HepG2 (cell line): ENCODE data around the gene PIAS1. TPM values are rescaled to one million over a fixed set of nuclear protein-coding genes. Genes with fewer than 3 reads are reported as not detected.
A peak's percentile ranks its signal among the peaks of the same experiment; 100 is the strongest.

Experiments used
- DBP ChIP-seq: sonication (generic); formaldehyde crosslinking; IDR thresholded peaks from 2 replicates; pipeline ENCODE4 v1.4.0; 2020; ENCODE audit warnings: missing genetic modification reagents; ENCODE audit errors: not compliant biosample characterization
- FOXK2 ChIP-seq: fragments of 450-650 bp; IDR thresholded peaks from 2 replicates; pipeline ENCODE4 v1.6.1; 2016
- FOXO4 ChIP-seq: sonication (generic); formaldehyde crosslinking; conservative IDR thresholded peaks from 2 replicates; pipeline ENCODE4 v1.8.1; 2023; ENCODE audit warnings: missing genetic modification reagents
- GPN1 ChIP-seq: sonication (generic); formaldehyde crosslinking; IDR thresholded peaks from 2 replicates; pipeline ENCODE4 v1.5.1; 2020; ENCODE audit warnings: missing genetic modification reagents, borderline replicate concordance
- KDM2A ChIP-seq: sonication (generic); formaldehyde crosslinking; IDR thresholded peaks from 2 replicates; pipeline ENCODE4 v1.4.0; 2020; ENCODE audit warnings: low read depth, missing genetic modification reagents, borderline replicate concordance
- MNT ChIP-seq: fragments of 450-650 bp; IDR thresholded peaks from 2 replicates; pipeline ENCODE4 v1.6.1; 2016
- MTF2 ChIP-seq: sonication (generic); formaldehyde crosslinking; IDR thresholded peaks from 2 replicates; pipeline ENCODE4 v1.5.0; 2020; ENCODE audit warnings: missing genetic modification reagents, borderline replicate concordance
- TGIF2 ChIP-seq: IDR thresholded peaks from 2 replicates; pipeline ENCODE4 v1.6.1; 2016; ENCODE audit warnings: control low read depth, missing compliant biosample characterization
- ZBTB10 ChIP-seq: sonication (generic); formaldehyde crosslinking; IDR thresholded peaks from 2 replicates; pipeline ENCODE4 v1.4.0; 2020; ENCODE audit warnings: missing genetic modification reagents, borderline replicate concordance
- ZNF17 ChIP-seq: sonication (generic); formaldehyde crosslinking; IDR thresholded peaks from 2 replicates; pipeline ENCODE4 v1.5.0; 2020; ENCODE audit warnings: mild to moderate bottlenecking, missing genetic modification reagents
- ZNF253 ChIP-seq: sonication (generic); formaldehyde crosslinking; IDR thresholded peaks from 2 replicates; pipeline ENCODE4 v1.8.0; 2022; ENCODE audit warnings: mild to moderate bottlenecking, missing genetic modification reagents, borderline replicate concordance
- ZNF281 ChIP-seq: sonication (generic); formaldehyde crosslinking; IDR thresholded peaks from 2 replicates; pipeline ENCODE4 v1.4.0; 2020; ENCODE audit warnings: missing genetic modification reagents, borderline replicate concordance
- ZNF3 ChIP-seq: IDR thresholded peaks from 2 replicates; pipeline ENCODE4 v1.7.0; 2017; ENCODE audit warnings: inconsistent platforms
- ZNF468 ChIP-seq: sonication (generic); formaldehyde crosslinking; IDR thresholded peaks from 2 replicates; pipeline ENCODE4 v1.8.0; 2022; ENCODE audit warnings: mild to moderate bottlenecking, moderate library complexity, missing genetic modification reagents
- ZNF772 ChIP-seq: sonication (generic); formaldehyde crosslinking; IDR thresholded peaks from 2 replicates; pipeline ENCODE4 v1.5.0; 2020; ENCODE audit warnings: mild to moderate bottlenecking, missing genetic modification reagents
- ZSCAN29 ChIP-seq: sonication (generic); formaldehyde crosslinking; conservative IDR thresholded peaks from 2 replicates; pipeline ENCODE4 v1.4.0; 2020; ENCODE audit warnings: mild to moderate bottlenecking, missing genetic modification reagents
- polyA plus RNA-seq, 8 experiments: library from polyadenylated mRNA; depleted of rRNA in 3 of 8; stranded (reverse) in 7 of 8; unstranded in 1 of 8; fragments of >200 nt; fragmentation: Illumina TruSeq in 4 of 8; extraction: Trizol in 4 of 8; gene quantifications; 2 replicates each; pipeline versions ENCODE4 v1.2.1 to v1.2.3, GENCODE V29; 2011 to 2016; ENCODE audit warnings: low read depth in 4 of 8, missing spikeins in 1 of 8, mixed read lengths in 1 of 8; ENCODE audit not compliant: insufficient read depth in 1 of 8
- total RNA-seq, 5 experiments: library from RNA; depleted of rRNA; stranded (reverse); fragments of >200 nt; fragmentation: Illumina TruSeq; extraction: Trizol; gene quantifications; 2 replicates each; pipeline ENCODE4 v1.2.3, GENCODE V29; 2016; ENCODE audit warnings: low read depth in 1 of 5
- TF ChIP-seq, protein P1 (sequence below): sonication (generic); formaldehyde crosslinking; IDR thresholded peaks from 2 replicates; pipeline ENCODE4 v1.4.0; 2020; ENCODE audit warnings: missing genetic modification reagents

The PIAS1 gene
- total and polyA plus RNA-seq, 2 of the 13 experiments (the other 11 are each of a cell fraction or from before 2014, with no cell fraction given), result 20.7 to 33.7 TPM

DNA sequence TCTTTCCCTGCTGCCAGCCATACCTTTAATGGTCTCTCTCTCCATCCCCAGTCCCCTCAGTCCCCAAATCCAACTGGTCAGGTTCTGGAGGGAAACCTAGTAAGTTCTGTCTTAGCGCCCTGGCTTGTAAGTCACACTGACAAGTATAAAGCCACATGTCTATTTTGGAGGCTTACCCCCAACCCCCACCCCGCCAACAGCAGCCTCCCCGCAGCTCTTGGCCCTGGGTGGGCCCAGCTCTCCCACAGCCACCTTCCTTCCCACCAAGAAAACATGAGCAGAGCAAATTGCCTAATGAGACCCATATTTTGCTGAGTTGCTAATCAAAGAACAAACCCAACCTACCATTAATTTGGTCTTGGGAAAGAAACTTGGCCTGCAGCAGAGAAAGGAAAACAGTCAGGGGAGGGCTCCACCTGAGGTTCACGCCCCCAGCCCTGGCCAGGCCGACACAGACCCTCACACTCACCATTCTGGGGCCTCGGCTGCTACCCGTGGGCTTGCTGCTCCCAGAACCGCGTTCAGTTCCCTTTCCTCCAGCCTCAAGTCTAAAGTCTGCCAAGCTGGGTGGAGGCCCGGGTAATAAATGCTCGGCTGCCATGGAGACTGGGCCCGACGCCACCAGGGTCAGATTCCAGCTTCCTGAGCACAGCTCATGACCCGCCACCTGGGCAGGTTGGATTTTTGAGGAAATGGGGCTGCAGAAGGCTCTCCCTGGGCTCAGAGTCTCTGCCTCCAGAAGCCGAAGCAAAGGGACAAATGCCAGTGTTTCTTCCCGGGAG is 150.9 kb downstream of the PIAS1 start, which contains the start of gene CALML4 (continued):
- 0 out of 2 replicates have a peak, but pooled peaks have one; percentile 17 for TF ChIP-seq TGIF2
- TF ChIP-seq ZNF772 (CRISPR knock-in tag), result no peak
- TF ChIP-seq KDM2A, result peak; percentile 38; the same call in 1 of the 2 replicates
- no peak for TF ChIP-seq MTF2
- no peak for TF ChIP-seq FOXO4 (CRISPR knock-in tag)
- no peak for TF ChIP-seq ZNF17 (CRISPR knock-in tag)
- no peak for TF ChIP-seq ZNF281 (CRISPR knock-in tag)
- TF ChIP-seq, protein P1, sequence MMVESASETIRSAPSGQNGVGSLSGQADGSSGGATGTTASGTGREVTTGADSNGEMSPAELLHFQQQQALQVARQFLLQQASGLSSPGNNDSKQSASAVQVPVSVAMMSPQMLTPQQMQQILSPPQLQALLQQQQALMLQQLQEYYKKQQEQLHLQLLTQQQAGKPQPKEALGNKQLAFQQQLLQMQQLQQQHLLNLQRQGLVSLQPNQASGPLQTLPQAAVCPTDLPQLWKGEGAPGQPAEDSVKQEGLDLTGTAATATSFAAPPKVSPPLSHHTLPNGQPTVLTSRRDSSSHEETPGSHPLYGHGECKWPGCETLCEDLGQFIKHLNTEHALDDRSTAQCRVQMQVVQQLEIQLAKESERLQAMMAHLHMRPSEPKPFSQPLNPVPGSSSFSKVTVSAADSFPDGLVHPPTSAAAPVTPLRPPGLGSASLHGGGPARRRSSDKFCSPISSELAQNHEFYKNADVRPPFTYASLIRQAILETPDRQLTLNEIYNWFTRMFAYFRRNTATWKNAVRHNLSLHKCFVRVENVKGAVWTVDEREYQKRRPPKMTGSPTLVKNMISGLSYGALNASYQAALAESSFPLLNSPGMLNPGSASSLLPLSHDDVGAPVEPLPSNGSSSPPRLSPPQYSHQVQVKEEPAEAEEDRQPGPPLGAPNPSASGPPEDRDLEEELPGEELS (CRISPR knock-in tag), result no peak
- TF ChIP-seq GPN1 (CRISPR knock-in tag), result no peak
- TF ChIP-seq ZSCAN29 (CRISPR knock-in tag), result 0 out of 2 replicates have a peak, but pooled peaks have one; percentile 59
- TF ChIP-seq ZNF253 (CRISPR knock-in tag), result no peak
- no peak for TF ChIP-seq ZNF3
- no peak for TF ChIP-seq DBP (CRISPR knock-in tag)
- no peak for TF ChIP-seq ZNF468 (CRISPR knock-in tag)
- TF ChIP-seq FOXK2, result no peak
- TF ChIP-seq MNT, result no peak
- no peak for TF ChIP-seq ZBTB10 (CRISPR knock-in tag)
